Retinal pigment epithelial cell (primary cell): ENCODE measurements around the gene FUT8.

Experiments used
- DNase-seq: peaks from one replicate; pipeline ENCODE4 v3.0.0-alpha.2; 2010; ENCODE audit warnings: low read depth
- H3K4me3 ChIP-seq: 2 replicates; pipeline ENCODE4 v1.5.1; 2011; ENCODE audit warnings: mild to moderate bottlenecking, low read length, control low read depth, moderate library complexity
- CTCF ChIP-seq: conservative IDR thresholded peaks from 2 replicates; pipeline ENCODE4 v1.5.1; 2011; ENCODE audit warnings: low read depth, low read length, control low read depth, inconsistent platforms

FUT8 gene

DNA sequence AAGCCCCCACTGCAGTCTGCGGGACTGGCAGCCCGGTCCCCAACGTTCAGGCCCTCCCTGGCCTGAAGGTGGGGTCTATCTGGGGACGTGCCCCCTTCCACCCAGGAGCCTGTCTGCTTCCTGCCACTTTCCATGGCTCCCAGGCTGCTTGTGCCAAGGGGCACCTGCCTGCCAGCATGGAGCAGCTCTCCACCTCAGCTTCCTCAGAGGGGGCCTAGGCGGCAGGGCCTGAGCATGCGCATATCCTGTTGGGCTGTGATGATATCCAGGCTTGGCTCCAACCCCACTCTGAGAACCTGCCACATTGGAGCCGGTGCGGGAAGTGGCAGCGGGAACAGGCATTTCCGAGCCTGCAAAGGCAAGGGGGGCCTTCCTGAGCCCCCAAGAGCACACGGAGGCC is 57.4 kb downstream of the FUT8 start:
- no peak overlapping the region for H3K4me3 ChIP-seq
- no peak for TF ChIP-seq CTCF
- DNase-seq = no peak

DNA sequence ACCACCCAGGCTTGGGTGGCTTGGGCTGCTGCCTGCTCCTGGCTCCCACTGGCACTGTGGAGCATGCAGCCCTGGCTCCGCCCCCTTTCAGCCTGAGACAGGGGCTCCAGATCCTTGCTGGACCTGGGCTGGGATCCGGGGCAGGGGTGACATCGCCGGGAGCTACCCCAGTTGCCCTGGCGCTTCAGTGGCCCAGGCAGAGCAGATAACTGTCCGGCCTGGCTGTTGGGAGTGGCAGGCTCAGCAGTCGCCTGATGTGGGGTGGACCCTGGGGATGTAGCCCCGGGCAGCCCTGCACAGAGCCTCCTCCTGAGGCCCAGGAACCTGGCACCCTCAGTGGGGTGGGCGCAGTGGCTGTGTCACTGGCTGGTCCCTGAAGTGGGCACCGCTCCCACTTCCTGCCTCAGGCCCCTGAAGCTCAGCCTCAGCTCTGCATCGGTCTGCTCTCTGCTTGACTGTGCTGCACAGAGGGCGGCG is 57.9 kb downstream of the FUT8 start:
- TF ChIP-seq CTCF = no peak
- no peak for DNase-seq
- H3K4me3 ChIP-seq = no peak overlapping the region

DNA sequence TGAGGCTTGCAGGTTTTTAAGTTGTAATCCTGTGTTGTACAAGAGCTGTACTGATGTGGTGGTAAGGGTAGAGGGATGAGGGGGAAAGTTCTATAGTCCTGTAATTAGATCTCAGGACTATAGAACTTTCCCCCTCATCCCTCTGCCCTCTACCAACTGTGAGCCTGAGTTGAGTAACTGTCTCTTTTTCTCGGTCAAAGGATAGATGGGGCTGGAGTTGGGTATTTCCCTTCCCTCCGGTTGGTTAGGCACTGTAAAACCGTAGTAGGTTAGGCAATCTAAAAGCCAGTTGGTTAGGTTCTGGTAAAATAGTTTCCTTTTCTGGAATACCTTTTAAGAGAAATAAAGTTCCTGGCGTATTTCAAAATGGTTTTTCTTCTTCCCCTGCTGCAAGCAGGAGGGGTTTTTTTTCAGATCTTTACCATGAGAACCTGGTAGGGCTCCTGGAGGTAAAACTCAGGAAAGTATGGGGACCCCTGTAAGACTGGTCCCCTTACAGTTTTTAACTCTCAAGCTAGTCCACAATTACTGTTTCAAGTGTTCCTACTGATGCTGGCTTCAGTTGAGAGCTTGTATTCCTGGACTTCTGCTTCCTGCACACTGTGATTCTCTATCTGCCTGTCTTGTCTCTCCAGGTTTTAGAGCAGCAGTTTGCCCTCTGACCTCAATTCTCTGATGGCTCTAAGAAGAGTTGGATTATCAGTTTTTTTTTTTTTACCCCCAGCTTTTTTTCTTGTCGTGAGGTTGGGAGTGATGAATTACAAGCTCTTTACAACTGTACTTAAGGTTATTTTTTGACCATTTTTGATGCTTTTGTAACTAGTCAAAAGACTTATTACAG is 58.7 kb downstream of the FUT8 start:
- no peak for DNase-seq
- no peak for TF ChIP-seq CTCF
- H3K4me3 ChIP-seq = no peak overlapping the region

DNA sequence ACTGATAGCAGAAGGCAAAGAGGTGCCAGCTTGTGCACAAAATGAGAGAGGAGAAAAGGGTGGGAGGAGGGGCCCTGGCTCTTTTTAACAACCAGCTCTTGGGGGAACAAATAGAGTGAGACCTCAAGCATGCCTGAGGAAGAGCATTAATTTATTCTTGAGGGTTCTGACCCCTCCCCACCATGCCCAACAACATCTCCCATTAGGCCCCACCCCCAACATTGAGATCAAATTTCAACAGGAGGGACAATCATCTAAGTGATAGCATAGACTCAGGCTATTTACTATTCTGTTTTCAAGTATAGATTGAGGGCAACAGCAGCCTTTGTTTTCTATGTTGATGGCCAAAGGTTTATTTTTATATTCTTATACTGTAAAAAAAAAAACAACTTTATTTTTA is 59.7 kb downstream of the FUT8 start:
- no peak for TF ChIP-seq CTCF
- DNase-seq = no peak
- H3K4me3 ChIP-seq = no peak overlapping the region

- no peak for TF ChIP-seq CTCF
- no peak overlapping the region for H3K4me3 ChIP-seq
- no peak for DNase-seq
Observed at GRCh38 chr14:65476273-65476941, 63.9 kb downstream of the FUT8 start.

DNA sequence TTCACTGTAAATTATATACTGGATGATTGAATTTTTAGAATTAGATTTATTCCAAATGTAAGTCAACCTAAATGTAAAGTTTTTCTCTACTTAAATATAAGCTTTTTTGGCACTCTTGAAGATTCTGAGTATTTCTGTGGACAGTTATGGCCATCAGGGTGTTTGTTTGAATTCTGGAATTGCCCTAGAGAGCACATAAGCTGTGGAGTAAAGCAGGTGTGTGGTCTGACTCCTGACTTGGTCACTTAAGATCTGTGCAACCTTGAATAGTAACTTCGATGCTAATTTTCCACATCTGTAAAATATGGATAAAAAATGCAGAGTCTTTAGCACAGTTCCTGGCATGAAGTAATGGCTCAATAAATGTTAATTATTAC is 64.4 kb downstream of the FUT8 start:
- no peak overlapping the region for H3K4me3 ChIP-seq
- TF ChIP-seq CTCF = no peak
- DNase-seq = no peak

DNA sequence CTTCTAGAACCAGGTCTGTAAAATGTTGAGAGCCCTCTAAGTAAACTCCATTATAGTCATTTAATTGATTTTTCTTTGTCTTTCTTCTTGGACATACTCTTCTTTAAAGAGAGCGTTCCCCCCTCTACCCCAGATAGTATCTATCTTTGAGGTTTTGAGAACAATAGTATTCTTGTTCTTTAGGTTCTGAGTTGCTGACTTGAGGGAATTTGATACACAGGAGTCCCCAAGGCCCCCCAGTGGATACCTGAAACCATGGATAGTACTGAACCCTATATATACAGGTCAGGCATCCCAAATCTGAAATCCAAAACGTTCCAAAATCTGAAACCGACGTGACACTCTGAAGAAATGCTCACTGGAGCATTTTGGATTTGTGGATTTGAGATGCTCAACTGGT is 65.5 kb downstream of the FUT8 start:
- no peak overlapping the region for H3K4me3 ChIP-seq
- DNase-seq = no peak

More for the DNA sequence above, 65.5 kb downstream of the FUT8 start:
- no peak for TF ChIP-seq CTCF
